Vagina (tissue), 2 donors: ENCODE data around the gene AOX1.

Experiments
- CTCF ChIP-seq, 3 experiments: fragments of 450-650 bp in 2 of 3; fragments of 200-600 bp in 1 of 3; sonication (generic) in 1 of 3; IDR thresholded peaks; one replicate each; pipeline ENCODE4 v1.5.1; 2017 to 2019; ENCODE audit warnings: antibody characterized with exemption in 3 of 3, mild to moderate bottlenecking in 2 of 3, moderate library complexity in 2 of 3
- POLR2A ChIP-seq, 2 donors: fragments of 450-650 bp; IDR thresholded peaks; one replicate each; pipeline ENCODE4 v1.6.1; 2017; ENCODE audit warnings: antibody characterized with exemption in 2 of 2, mild to moderate bottlenecking in 2 of 2, moderate library complexity in 2 of 2
- POLR2AphosphoS5 ChIP-seq, 2 donors: sonication (generic); formaldehyde crosslinking; IDR thresholded peaks; one replicate each; pipeline ENCODE4 v1.9.0; 2017; ENCODE audit warnings: antibody characterized with exemption in 2 of 2, mild to moderate bottlenecking in 2 of 2, low read depth in 1 of 2; ENCODE audit not compliant: insufficient read depth in 1 of 2

DNA sequence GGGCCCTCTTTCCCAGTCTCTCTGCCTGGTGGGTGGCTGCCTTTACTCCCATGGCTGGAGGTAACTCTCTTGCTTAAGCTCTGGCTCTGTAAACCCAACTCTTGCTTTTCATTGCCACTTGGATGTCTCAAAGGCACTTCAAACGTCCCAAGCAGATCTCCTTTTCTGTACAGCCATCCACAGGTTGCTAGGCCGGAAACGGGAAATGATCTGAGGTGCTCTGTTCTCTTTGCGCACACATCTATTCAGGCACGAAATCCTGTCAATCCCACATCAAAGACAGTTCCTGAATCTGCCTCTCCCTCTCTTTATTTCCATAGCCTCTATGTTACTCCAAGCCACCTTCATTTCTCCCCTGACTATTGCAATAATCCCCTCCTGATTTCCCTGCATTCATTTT, 87.4 kb downstream of the AOX1 start:
- TF ChIP-seq CTCF (IDR thresholded peaks at IDR 0.05) = no peak
- no peak for TF ChIP-seq POLR2A (IDR thresholded peaks at IDR 0.05)
- TF ChIP-seq POLR2AphosphoS5 (IDR thresholded peaks at IDR 0.05; ENCODE audit: insufficient read depth in 1 of 2, low read depth in 1 of 2) = no peak
